NB4 (cell line): ENCODE data around the gene SAT1.

ENCODE experiments used
- POLR2A ChIP-seq: IDR thresholded peaks from 2 replicates; pipeline ENCODE4 v1.6.1; 2011; ENCODE audit warnings: mild to moderate bottlenecking; ENCODE audit not compliant: insufficient read length; ENCODE audit errors: extremely low read depth
- TF ChIP-seq, protein P1 (sequence below): IDR thresholded peaks from one replicate; pipeline ENCODE4 v1.5.1; 2012; ENCODE audit warnings: low read depth, low read length
- TF ChIP-seq, protein P2 (sequence below): IDR thresholded peaks from 2 replicates; pipeline ENCODE4 v1.6.1; 2011; ENCODE audit warnings: low read depth, low read length

DNA sequence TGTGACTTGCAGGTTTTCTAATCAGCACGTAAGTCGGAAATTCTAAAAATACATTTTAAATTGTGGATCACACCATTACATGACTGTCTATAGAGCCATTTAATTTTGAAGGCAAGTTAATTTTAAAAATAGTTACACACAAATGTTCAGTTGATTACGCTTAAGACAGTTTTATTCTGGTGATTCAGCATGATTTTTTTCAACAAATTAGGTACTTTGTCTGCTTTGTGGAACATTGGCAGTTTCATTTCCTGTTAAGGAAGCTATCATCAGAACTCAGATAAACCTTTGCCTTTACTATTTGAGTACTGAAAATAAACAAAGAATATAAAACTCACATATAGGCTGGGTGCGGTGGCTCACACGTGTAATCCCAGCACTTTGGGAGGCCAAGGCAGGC lies 19.5 kb downstream of the SAT1 start:
- TF ChIP-seq POLR2A: no peak
- TF ChIP-seq, protein P1, sequence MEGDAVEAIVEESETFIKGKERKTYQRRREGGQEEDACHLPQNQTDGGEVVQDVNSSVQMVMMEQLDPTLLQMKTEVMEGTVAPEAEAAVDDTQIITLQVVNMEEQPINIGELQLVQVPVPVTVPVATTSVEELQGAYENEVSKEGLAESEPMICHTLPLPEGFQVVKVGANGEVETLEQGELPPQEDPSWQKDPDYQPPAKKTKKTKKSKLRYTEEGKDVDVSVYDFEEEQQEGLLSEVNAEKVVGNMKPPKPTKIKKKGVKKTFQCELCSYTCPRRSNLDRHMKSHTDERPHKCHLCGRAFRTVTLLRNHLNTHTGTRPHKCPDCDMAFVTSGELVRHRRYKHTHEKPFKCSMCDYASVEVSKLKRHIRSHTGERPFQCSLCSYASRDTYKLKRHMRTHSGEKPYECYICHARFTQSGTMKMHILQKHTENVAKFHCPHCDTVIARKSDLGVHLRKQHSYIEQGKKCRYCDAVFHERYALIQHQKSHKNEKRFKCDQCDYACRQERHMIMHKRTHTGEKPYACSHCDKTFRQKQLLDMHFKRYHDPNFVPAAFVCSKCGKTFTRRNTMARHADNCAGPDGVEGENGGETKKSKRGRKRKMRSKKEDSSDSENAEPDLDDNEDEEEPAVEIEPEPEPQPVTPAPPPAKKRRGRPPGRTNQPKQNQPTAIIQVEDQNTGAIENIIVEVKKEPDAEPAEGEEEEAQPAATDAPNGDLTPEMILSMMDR: no peak
- TF ChIP-seq, protein P2, sequence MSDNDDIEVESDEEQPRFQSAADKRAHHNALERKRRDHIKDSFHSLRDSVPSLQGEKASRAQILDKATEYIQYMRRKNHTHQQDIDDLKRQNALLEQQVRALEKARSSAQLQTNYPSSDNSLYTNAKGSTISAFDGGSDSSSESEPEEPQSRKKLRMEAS: no peak
